ENCODE results near the gene ADAM33. TPM values are rescaled to one million over a fixed set of nuclear protein-coding genes. Genes with fewer than 3 reads are reported as not detected.
A peak's percentile ranks its signal among the peaks of the same experiment; 100 is the strongest.

Gene ADAM33
- polyA plus RNA-seq, 3 donors, result not detected

DNA sequence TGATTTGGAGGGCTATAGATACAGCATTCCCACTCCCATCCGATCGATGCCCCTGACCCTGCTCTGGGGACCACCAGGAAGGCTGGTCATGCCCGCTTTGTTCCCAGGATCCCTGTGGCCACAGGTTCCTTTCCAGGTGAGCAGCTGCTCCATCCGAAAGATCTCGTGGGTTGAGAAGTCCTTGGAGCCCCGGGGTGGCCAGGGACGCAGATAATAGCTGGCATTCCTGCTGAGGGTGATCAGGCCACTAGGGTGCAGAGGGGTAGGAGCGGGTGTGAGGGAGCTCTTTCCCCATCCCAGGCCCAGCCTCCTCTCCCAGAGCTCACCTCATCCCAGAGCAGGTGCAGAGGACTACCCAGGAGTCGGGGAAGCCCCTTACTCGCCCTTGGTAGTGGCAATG lies 7.4 kb downstream of the ADAM33 start:
- Histone ChIP-seq H3K36me3 (replicated peaks in 1 of 2; ENCODE audit: control insufficient read depth in 1 of 2, insufficient read depth in 2 of 2, low read length in 2 of 2) (no peaks in the 10 kb centered on the region), H4K20me1 (ENCODE audit: insufficient read depth, low read length) (no peaks in the 10 kb centered on the region), H3K4me2 (replicated peaks; ENCODE audit: extremely low read depth, low read length, poor library complexity, severe bottlenecking) (no peak overlapping the region), H3K27me3 (ENCODE audit: control insufficient read depth in 2 of 2, insufficient read depth in 2 of 2, low read length in 2 of 2) (peaks cover 9 to 68% of the 10 kb centered on the region in 2 donors), H2AFZ (ENCODE audit: insufficient read depth, low read depth, low read length, poor library complexity, severe bottlenecking) (no peak overlapping the region), H3K9ac (ENCODE audit: insufficient read depth, low read length, poor library complexity, severe bottlenecking) (no peak overlapping the region), H3K79me2 (ENCODE audit: insufficient read depth, low read length) (no peaks in the 10 kb centered on the region), H3K9me3 (replicated peaks in 1 of 2; ENCODE audit: control insufficient read depth in 1 of 2, insufficient read depth in 1 of 2, low read length in 2 of 2) (no peaks in the 10 kb centered on the region), H3K4me3 (replicated peaks in 1 of 3; ENCODE audit: low read depth in 2 of 3, low read length in 3 of 3) (no peak overlapping the region), H3K27ac (ENCODE audit: low read depth in 1 of 2, low read length in 2 of 2) (no peak overlapping the region), H3K4me1 (ENCODE audit: control insufficient read depth in 1 of 2, insufficient read depth in 2 of 2, low read length in 2 of 2) (peaks cover 8 to 9% of the 10 kb centered on the region in 2 donors)
- H3K4me3 Mint-ChIP-seq, result peak overlapping the region in 1 of 2 donors; percentile 70
- H3K9me3 Mint-ChIP-seq, result peaks cover 0 to 9% (median 2%) of the 10 kb centered on the region in 7 donors
- H3K27me3 Mint-ChIP-seq (ENCODE audit: low read depth in 3 of 3), result peaks cover 47 to 79% (median 66%) of the 10 kb centered on the region in 3 donors
- TF ChIP-seq, protein P1, sequence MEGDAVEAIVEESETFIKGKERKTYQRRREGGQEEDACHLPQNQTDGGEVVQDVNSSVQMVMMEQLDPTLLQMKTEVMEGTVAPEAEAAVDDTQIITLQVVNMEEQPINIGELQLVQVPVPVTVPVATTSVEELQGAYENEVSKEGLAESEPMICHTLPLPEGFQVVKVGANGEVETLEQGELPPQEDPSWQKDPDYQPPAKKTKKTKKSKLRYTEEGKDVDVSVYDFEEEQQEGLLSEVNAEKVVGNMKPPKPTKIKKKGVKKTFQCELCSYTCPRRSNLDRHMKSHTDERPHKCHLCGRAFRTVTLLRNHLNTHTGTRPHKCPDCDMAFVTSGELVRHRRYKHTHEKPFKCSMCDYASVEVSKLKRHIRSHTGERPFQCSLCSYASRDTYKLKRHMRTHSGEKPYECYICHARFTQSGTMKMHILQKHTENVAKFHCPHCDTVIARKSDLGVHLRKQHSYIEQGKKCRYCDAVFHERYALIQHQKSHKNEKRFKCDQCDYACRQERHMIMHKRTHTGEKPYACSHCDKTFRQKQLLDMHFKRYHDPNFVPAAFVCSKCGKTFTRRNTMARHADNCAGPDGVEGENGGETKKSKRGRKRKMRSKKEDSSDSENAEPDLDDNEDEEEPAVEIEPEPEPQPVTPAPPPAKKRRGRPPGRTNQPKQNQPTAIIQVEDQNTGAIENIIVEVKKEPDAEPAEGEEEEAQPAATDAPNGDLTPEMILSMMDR (IDR thresholded peaks at IDR 0.05), result no peak
- no peak overlapping the region for H3K27ac Mint-ChIP-seq
- intact Hi-C loops (cut with micrococcal nuclease), result no loop called here
- H3K4me1 Mint-ChIP-seq, result peaks cover 9% of the 10 kb centered on the region
- 71% methylated on average over 7 of the region's 10 CpGs for WGBS (ENCODE audit: insufficient coverage)
- peaks cover 0 to 3% of the 10 kb centered on the region in 2 donors for H3K36me3 Mint-ChIP-seq
- no peak for DNase-seq

DNA sequence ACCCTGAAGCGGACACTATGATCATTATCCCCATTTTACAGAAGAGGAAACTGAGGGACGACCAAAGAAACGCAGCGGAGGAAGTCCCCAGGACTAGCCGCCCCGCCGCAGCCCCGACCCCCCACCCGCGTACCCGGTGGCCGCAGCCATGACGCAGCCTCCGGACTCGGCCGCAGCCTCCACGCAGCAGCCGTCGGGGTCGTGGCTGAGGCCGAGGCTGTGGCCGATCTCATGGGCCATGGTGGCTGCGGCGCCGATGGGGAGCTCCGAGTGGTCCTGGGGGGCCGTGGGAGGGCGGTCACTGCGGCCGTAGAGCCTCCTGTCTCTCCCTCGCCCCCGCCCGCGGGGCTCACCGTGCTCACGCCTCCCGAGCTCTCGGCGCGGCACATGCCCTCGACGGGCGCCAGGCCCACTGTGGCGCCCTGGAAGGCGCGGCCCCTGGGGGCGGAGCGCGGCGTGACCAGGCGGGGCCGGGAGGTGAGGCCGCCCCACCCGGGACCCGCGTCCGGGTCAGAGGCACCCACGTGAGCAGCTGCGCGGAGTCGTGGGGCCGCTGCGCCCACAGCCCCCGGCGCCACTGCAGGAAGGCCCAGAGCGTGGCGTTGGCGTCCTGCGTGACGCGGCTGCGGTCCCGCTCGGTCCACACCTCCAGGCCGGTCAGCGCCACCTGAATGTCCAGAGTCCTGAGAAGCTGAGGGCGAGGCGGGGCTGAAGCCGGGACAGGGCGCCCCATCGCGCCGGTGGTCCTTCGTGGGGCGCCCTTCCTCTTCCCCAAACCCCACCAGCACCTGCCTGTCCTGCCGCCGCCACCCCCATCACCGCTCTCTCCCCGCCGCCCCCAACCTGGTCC lies 8.4 kb downstream of the ADAM33 start:
- Mint-ChIP-seq H3K36me3 (peaks cover 0 to 3% of the 10 kb centered on the region in 2 donors), H3K9me3 (peaks cover 0 to 9% (median 2%) of the 10 kb centered on the region in 7 donors), H3K4me1 (peaks cover 9% of the 10 kb centered on the region), H3K27me3 (ENCODE audit: low read depth in 3 of 3) (peaks cover 46 to 80% (median 69%) of the 10 kb centered on the region in 3 donors), H3K27ac (no peak overlapping the region), H3K4me3 (peak overlapping the region in 1 of 2 donors; percentile 84)
- no peak overlapping the region for H3K9ac ChIP-seq (ENCODE audit: insufficient read depth, low read length, poor library complexity, severe bottlenecking)
- DNase-seq, result no peak
- no peaks in the 10 kb centered on the region for H4K20me1 ChIP-seq (ENCODE audit: insufficient read depth, low read length)
- no peak overlapping the region for H3K27ac ChIP-seq (ENCODE audit: low read depth in 1 of 2, low read length in 2 of 2)
- intact Hi-C loops (cut with micrococcal nuclease), result no loop called here
- no peaks in the 10 kb centered on the region for H3K9me3 ChIP-seq (replicated peaks in 1 of 2; ENCODE audit: control insufficient read depth in 1 of 2, insufficient read depth in 1 of 2, low read length in 2 of 2)
- H2AFZ ChIP-seq (ENCODE audit: insufficient read depth, low read depth, low read length, poor library complexity, severe bottlenecking), result no peak overlapping the region
- no peaks in the 10 kb centered on the region for H3K36me3 ChIP-seq (replicated peaks in 1 of 2; ENCODE audit: control insufficient read depth in 1 of 2, insufficient read depth in 2 of 2, low read length in 2 of 2)
- no peak overlapping the region for H3K4me2 ChIP-seq (replicated peaks; ENCODE audit: extremely low read depth, low read length, poor library complexity, severe bottlenecking)
- H3K79me2 ChIP-seq (ENCODE audit: insufficient read depth, low read length), result no peaks in the 10 kb centered on the region
- H3K27me3 ChIP-seq (ENCODE audit: control insufficient read depth in 2 of 2, insufficient read depth in 2 of 2, low read length in 2 of 2), result peaks cover 9 to 66% of the 10 kb centered on the region in 2 donors
- WGBS (ENCODE audit: insufficient coverage), result 38% methylated on average over 89 of the region's 90 CpGs
- TF ChIP-seq, protein P1 (IDR thresholded peaks at IDR 0.05), result no peak
- peaks cover 8 to 9% of the 10 kb centered on the region in 2 donors for H3K4me1 ChIP-seq (ENCODE audit: control insufficient read depth in 1 of 2, insufficient read depth in 2 of 2, low read length in 2 of 2)
- H3K4me3 ChIP-seq (replicated peaks in 1 of 3; ENCODE audit: low read depth in 2 of 3, low read length in 3 of 3), result no peak overlapping the region

Data from CD14-positive monocyte (primary cell).